Measurements from ENCODE around the gene TEX52.
A peak's percentile ranks its signal among the peaks of the same experiment; 100 is the strongest.
"Not testable (repeated sequence)": the region's sequence is repeated elsewhere in the genome, so short reads cannot be mapped to it uniquely, and the experiment has no call there.

Gene TEX52

DNA sequence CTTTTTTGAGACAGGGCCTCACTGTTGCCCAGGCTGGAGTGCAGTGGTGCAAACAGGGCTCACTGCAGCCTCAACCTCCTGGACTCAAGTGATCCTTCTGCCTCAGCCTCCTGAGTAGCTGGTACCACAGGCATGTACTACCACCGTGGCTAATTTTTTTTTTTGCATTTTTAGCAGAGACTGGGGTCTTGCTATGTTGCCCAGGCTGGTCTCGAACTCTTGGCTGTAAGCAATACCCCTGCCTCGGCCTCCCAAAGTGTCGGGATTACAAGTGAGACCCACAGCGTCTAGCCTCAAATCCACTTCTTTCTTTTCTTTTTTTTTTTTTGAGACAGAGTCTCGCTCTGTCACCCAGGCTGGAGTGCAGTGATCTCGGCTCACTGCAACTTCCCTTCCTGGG is 6.6 kb upstream of the TEX52 start:
- DNase-seq: not testable (repeated sequence)

DNA sequence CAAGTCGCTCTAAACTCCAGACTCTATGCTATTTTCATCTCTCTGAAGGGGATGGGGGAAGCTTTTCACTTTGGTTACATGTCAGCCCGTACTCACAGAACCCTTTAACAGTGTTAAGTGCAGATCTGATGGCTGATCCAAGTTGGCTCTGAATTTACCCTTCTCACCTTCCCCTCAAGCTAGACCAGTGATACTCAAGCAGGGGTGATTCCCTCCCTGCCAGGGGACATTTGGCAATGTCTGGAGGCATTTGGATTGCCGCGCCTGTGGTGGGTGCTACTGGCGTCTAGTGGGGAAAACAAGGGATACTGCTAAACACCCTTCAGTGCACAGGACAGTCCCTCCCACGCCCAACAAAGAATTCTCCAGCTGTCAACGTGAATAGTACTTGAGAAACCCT is 6.0 kb upstream of the TEX52 start:
- no peak for DNase-seq

DNA sequence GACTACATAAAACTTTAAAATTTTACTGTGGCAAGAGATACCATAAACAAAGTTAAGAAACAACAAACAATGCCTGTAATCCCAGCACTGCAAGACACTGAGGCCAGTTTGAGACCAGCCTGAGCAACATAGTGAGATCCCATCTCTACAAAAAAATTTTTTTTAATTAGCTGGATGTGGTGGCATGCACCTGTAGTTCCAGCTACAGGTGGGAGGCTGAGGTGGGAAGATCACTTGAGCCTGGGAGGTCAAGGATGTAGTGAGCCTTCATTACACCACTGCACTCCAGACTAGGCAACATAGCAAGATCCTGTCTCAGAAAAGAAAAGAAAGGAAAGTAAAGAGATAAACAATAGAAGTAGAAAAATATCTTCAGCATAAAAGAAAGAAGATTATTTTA is 3.3 kb upstream of the TEX52 start:
- DNase-seq: no peak

DNA sequence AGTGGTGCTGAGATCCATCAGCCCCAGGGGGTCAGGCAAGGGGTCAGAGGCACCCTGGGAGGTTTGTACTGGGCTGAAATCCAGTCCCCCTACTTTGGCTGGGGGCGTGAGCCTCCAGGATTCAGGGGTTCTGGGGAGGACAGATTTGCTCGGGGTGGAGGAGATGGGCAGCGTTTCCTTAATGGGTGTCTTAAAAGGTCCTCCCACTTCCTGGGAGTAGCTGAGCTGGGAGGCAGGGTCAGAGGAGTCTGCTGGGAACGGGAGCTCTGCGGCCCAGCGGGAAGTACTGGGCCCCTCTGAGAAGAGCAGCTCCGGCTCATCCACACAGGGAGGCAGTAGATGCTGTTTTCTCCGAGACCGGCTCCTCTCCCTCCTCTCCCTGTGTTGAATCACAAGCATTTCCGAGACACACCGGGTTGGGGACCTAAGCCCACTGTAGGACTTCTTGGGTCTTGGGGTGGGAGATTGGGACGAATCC is 2.1 kb upstream of the TEX52 start:
- DNase-seq: no peak

GRCh38 chr12:2858334-2858733 is 1.5 kb upstream of the TEX52 start:
- DNase-seq: no peak

- DNase-seq: no peak
Measured at GRCh38 chr12:2857576-2857975, 737 bp upstream of the TEX52 start.

GRCh38 chr12:2856051-2856450 is 788 bp downstream of the TEX52 start:
- DNase-seq: no peak

DNA sequence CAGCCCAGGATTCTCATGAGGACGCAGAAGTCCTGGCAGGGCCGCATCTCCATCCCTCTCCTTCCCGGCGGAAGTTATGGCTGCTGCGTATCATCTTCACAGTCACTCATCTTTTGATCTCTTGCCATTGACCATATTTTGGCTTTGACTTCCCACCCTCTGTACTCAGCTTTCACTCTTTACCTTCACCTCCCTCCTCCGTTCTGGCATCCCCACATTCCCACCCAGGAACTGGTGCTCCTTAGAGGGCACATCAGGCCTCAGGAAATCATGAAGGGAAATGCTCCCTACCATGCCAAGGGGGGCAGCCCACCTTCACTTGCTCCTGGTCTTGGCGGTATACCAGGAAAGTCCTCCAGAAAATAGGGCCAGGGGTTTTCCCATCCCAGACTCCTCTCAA is 1.3 kb downstream of the TEX52 start:
- no peak for DNase-seq

- DNase-seq: no peak
Measured at GRCh38 chr12:2854669-2855453, 2.0 kb downstream of the TEX52 start.

GRCh38 chr12:2853626-2854025 is 3.2 kb downstream of the TEX52 start:
- peak; percentile 78 for DNase-seq

- DNase-seq: no peak
Measured at GRCh38 chr12:2851931-2852330, 4.9 kb downstream of the TEX52 start.

DNA sequence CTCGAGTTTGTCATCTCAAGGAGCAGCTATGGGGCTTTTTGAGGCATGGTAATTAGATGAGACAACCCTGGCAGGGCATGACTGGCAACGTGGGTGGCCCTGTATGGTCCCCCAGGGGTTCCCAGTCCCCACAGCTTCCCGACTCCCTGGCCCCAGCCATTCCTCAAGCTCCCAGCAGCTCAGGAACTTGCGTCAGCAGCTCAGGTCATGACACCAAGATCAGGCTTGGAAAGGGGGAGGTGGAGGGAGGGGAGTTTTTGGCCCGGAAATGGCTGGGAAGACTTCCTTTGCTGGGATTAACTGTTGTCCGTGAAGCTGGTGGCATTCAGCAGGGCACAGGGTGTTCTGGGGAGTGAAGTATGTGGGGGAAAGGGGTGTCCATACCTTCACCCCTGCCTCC is 11.6 kb downstream of the TEX52 start:
- no peak for DNase-seq

DNA sequence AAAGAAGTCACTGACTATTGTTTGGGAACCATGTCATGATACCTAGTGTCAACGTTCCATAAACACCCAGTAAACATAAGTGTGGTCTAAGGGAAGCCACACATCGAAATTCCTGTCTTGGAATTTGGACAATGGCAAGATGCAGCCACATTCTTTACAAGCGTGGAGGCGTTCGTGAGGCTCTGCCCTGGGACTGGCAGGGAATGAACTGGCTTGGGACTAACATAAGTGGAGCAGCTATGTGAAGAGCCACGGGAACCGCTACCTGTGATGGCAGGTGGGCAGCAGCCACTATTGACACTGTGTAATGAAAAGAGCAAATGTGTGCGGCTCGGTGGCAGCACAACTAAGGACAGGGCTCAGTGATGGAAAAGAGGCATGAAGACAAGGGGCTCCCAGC is 12.1 kb downstream of the TEX52 start:
- DNase-seq: no peak

GRCh38 chr12:2842948-2843347 is 13.9 kb downstream of the TEX52 start:
- DNase-seq: no peak

DNA sequence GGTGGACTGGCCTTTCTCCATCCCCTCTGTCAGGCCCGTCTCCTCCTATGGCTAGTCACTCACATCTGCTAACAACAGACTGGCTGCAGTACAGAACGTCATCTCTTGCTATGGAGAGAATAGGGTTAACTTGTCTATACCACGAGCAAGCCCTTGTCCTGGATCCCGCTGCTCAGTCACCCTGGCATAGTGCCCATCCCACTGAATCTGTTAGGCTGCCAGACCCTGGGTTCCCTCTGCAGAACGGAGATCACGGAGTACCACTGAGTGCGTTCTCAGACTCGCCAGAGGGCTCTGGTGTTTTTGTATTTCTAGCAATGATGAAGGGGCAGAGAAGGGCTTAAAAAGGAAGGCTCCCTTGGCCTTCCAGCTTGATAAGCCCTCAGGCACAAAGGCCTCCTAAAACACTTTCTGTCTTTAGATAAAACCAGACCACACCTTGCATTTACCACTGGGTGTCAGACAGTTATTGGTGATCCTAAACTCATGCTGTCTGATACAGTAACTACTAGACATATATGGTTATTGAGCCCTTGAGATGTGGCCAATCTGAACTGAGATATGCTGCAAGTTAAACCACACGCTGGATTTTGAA is 15.7 kb downstream of the TEX52 start:
- no peak for DNase-seq

- DNase-seq: no peak
Measured at GRCh38 chr12:2836574-2836973, 20.3 kb downstream of the TEX52 start.

- no peak for DNase-seq
Measured at GRCh38 chr12:2835691-2836403, 21.0 kb downstream of the TEX52 start.

DNA sequence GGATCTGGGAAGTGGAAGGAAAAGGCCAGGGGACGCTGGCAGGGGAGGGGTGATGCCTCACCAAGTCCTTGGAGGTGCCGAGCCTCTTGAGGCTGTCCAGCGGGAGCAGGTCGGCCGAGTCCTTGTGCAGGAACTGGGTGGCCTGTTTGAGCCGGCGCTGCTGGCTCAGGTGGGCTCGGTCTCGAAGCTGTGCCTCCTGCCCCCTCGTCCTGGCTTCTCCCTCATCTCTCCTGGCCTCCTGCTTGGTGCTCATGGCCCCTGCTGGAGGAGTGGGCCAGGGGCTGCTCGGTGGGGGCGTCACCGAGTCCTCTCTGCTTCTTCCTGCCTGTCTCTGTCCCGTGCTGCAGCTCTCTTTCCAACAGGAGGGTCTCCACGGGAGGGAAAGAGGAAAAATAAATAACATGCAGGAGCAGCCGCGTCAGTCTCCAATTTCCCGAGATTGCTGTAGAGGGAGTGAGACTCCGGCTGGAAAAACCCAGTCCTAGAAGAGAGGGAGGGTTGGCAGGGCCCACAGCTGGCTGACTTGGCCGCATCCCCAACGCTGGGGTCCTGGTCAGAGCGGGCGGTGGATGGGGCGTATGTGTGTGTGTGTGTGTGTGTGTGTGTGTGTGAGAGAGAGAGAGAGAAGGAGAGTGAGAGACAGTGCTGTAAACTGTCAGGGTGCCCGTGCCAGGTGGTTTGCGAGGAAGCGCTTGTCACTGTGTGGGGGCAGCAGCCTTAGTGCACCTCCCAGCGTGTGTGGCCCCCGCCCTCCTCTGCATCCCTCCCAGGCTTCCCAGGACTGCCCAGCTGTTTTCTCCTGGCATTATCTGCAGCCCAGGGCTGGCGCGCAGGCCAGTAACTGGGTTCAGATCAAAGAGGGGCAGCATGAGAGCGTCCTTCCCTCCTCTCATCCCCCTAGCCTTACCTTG is 22.0 kb downstream of the TEX52 start, which contains the start of gene NRIP2:
Gene NRIP2, minus strand, starts transcription at position 455 of the 911 bp plus-strand sequence. Its CDS starts 52 bp downstream, at position 403.
- no peak for DNase-seq

- DNase-seq: no peak
Measured at GRCh38 chr12:2833810-2834209, 23.0 kb downstream of the TEX52 start.

DNA sequence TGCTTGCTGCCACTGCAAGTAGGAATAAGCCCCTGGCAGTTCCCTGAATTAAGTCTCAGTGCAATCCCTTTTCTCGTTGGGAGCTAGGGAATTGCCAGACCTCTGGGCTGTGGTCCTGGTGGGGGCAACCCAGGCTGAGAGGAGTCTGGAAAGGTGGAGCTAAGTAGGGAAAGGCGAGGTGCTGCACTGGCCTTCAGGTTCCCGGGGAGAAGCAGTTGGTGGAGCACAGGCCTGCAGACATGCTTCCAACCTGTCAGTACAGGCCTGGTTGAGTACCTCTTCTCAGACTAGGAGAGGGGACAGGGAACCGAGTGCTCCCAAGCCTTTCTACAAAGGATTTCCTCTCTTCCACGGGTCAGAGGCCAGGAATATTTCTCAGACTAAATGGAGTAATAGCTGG is 23.5 kb downstream of the TEX52 start:
- no peak for DNase-seq

GRCh38 chr12:2832550-2833127 is 24.2 kb downstream of the TEX52 start:
- DNase-seq: no peak

GRCh38 chr12:2829275-2829674 is 27.6 kb downstream of the TEX52 start:
- no peak for DNase-seq
